SK-N-SH treated with all-trans-retinoic acid at 6 μM for 48 hours (cell line): ENCODE measurements around the gene NEDD4.

Experiments used
- ATAC-seq: fragments of 200-7000 bp; cut with Tn5 transposase; 3 replicates; pipeline ENCODE4 v1.9.1; 2020; ENCODE audit warnings: mild to moderate bottlenecking, moderate library complexity
- ARNTL ChIP-seq: fragments of 450-650 bp; formaldehyde crosslinking; IDR thresholded peaks from 2 replicates; pipeline ENCODE4 v1.5.0; 2020; ENCODE audit warnings: low read depth, mild to moderate bottlenecking, moderate library complexity, borderline replicate concordance
- BACH2 ChIP-seq: fragments of 250-450 bp; sonication (Bioruptor Pico); IDR thresholded peaks from 2 replicates; pipeline ENCODE4 v1.9.0; 2021; ENCODE audit warnings: mild to moderate bottlenecking, borderline replicate concordance
- CSDC2 ChIP-seq: fragments of 250-450 bp; sonication (Bioruptor Pico); IDR thresholded peaks from 2 replicates; pipeline ENCODE4 v1.5.0; 2020; ENCODE audit warnings: mild to moderate bottlenecking, moderate library complexity
- ESRRG ChIP-seq: fragments of 250-450 bp; sonication (Bioruptor Pico); IDR thresholded peaks from 2 replicates; pipeline ENCODE4 v1.6.1; 2021; ENCODE audit warnings: mild to moderate bottlenecking
- GLIS3 ChIP-seq: fragments of 250-450 bp; sonication (Bioruptor Pico); IDR thresholded peaks from 2 replicates; pipeline ENCODE4 v1.5.0; 2020; ENCODE audit warnings: mild to moderate bottlenecking, moderate library complexity
- ISL1 ChIP-seq: fragments of 250-450 bp; sonication (Bioruptor Pico); IDR thresholded peaks from 2 replicates; pipeline ENCODE4 v2.1.2; 2022; ENCODE audit warnings: mild to moderate bottlenecking, moderate library complexity
- OSR1 ChIP-seq: fragments of 250-450 bp; sonication (Bioruptor Pico); IDR thresholded peaks from 2 replicates; pipeline ENCODE4 v1.8.0; 2022; ENCODE audit warnings: moderate library complexity, mild to moderate bottlenecking, inconsistent platforms
- PATZ1 ChIP-seq: fragments of 250-450 bp; sonication (Bioruptor Pico); IDR thresholded peaks from 2 replicates; pipeline ENCODE4 v1.8.0; 2020; ENCODE audit warnings: mild to moderate bottlenecking, moderate library complexity, borderline replicate concordance
- PPARA ChIP-seq: fragments of 250-450 bp; sonication (Bioruptor Pico); IDR thresholded peaks from 2 replicates; pipeline ENCODE4 v1.5.0; 2020; ENCODE audit warnings: mild to moderate bottlenecking, borderline replicate concordance
- RARB ChIP-seq: fragments of 250-450 bp; sonication (Bioruptor Pico); IDR thresholded peaks from 2 replicates; pipeline ENCODE4 v1.8.0; 2021; ENCODE audit warnings: mild to moderate bottlenecking, moderate library complexity
- SNAI2 ChIP-seq: fragments of 250-450 bp; sonication (Bioruptor Pico); IDR thresholded peaks from 2 replicates; pipeline ENCODE4 v1.5.0; 2020; ENCODE audit warnings: mild to moderate bottlenecking, moderate library complexity
- TCF4 ChIP-seq: fragments of 250-450 bp; sonication (Bioruptor Pico); IDR thresholded peaks from 2 replicates; pipeline ENCODE4 v1.8.0; 2021; ENCODE audit warnings: mild to moderate bottlenecking, moderate library complexity, borderline replicate concordance
- TOX ChIP-seq: fragments of 250-450 bp; sonication (Bioruptor Pico); IDR thresholded peaks from 2 replicates; pipeline ENCODE4 v1.8.0; 2021; ENCODE audit warnings: mild to moderate bottlenecking, moderate library complexity, borderline replicate concordance
- ZC3H10 ChIP-seq: fragments of 250-450 bp; sonication (Bioruptor Pico); IDR thresholded peaks from 2 replicates; pipeline ENCODE4 v1.5.1; 2021; ENCODE audit warnings: mild to moderate bottlenecking, moderate library complexity
- ZFP3 ChIP-seq: fragments of 250-450 bp; sonication (Bioruptor Pico); IDR thresholded peaks from 2 replicates; pipeline ENCODE4 v1.5.0; 2020; ENCODE audit warnings: mild to moderate bottlenecking, moderate library complexity
- ZFP30 ChIP-seq: fragments of 450-650 bp; formaldehyde crosslinking; IDR thresholded peaks from 2 replicates; pipeline ENCODE4 v1.5.0; 2022; ENCODE audit warnings: mild to moderate bottlenecking, moderate library complexity
- ZNF565 ChIP-seq: fragments of 450-650 bp; formaldehyde crosslinking; conservative IDR thresholded peaks from 2 replicates; pipeline ENCODE4 v1.5.0; 2020; ENCODE audit warnings: low read depth, mild to moderate bottlenecking, moderate library complexity
- ZNF70 ChIP-seq: fragments of 450-650 bp; formaldehyde crosslinking; IDR thresholded peaks from 2 replicates; pipeline ENCODE4 v1.5.0; 2020; ENCODE audit warnings: mild to moderate bottlenecking, moderate library complexity
- ZNF8 ChIP-seq: fragments of 450-650 bp; formaldehyde crosslinking; IDR thresholded peaks from 2 replicates; pipeline ENCODE4 v1.5.0; 2020; ENCODE audit warnings: mild to moderate bottlenecking, moderate library complexity
- TF ChIP-seq, protein P1 (sequence below): fragments of 250-450 bp; sonication (Bioruptor Pico); IDR thresholded peaks from 2 replicates; pipeline ENCODE4 v1.8.0; 2021; ENCODE audit warnings: low read depth, mild to moderate bottlenecking, moderate library complexity, borderline replicate concordance
- TF ChIP-seq, protein P2 (sequence below): fragments of 250-450 bp; sonication (Bioruptor Pico); IDR thresholded peaks from 2 replicates; pipeline ENCODE4 v1.5.0; 2020; ENCODE audit warnings: mild to moderate bottlenecking, moderate library complexity
- TF ChIP-seq, protein P3 (sequence below): fragments of 250-450 bp; sonication (Bioruptor Pico); IDR thresholded peaks from 2 replicates; pipeline ENCODE4 v1.5.1; 2021; ENCODE audit warnings: mild to moderate bottlenecking, moderate library complexity

Gene NEDD4

DNA sequence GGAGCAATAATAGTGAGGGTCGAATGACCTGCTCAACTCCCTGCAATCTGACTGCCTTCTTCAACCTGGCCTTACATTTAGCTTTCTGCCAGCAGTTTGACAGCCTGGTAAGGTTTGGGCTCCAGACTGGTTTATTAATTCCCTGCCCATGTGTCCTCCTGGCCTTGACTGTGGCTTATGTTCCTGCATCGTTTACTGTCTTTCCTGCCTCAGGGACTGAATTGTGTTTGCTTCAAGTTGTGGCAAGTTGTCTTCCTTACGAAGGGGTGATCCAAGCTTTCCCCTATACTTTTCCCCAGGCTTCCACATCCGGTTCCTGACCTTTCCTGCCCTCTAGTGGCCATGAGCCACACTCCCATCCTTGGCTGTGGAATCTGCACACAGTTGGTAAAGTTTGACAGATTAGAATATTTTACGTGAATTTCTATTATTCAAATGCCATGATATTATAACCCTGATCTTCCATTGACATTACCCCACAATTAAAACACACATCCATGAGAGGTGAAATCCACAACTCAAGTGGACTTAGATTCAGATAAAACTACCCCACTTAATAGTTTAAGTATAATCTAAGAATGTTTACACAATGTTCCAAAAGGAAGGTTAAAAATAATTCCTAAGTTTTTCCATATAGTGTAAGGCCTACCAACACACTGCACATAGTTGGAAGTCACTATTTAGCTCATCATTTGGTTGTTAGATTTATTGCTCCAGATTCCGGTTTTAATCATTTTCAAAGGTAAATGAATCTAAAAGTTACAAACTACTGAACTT lies 95.7 kb downstream of the NEDD4 start:
- TF ChIP-seq PATZ1 (CRISPR knock-in tag) (no peak), GLIS3 (CRISPR knock-in tag) (no peak), CSDC2 (CRISPR knock-in tag) (no peak), OSR1 (no peak)
- ATAC-seq = peak; percentile 95

DNA sequence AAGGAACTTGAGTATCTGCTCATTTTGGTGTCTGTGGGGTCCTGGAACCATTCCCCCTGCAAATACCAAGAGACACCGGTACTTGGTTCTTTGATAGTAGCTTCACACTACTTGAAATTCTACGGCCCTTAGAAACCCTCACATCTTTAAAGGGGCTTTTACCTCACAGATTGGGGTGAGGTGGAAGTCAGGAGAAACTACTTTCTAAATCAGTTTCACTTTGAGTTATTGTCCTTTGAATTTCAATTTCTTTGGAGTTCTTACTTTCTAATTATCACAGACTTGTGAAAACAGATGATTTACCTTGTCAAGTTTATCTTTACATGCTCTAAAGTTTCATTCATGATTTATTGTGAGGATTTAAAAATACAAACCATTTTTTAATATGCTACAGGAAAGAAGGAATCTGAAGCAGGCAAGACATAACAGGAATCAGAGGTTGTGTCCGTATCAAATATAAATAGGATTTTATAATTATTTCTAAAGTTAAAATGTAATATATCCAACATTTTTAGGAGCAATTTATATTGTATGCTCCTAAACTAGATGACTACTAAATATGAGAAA lies 98.9 kb downstream of the NEDD4 start:
- ATAC-seq = peak; percentile 13; the same call in 1 of the 3 replicates
- no peak for TF ChIP-seq ZFP30 (CRISPR knock-in tag)
- peak; percentile 41; the same call in 1 of the 2 replicates for TF ChIP-seq TOX (CRISPR knock-in tag)
- TF ChIP-seq PATZ1 (CRISPR knock-in tag) = no peak
- no peak for TF ChIP-seq ZC3H10 (CRISPR knock-in tag)

DNA sequence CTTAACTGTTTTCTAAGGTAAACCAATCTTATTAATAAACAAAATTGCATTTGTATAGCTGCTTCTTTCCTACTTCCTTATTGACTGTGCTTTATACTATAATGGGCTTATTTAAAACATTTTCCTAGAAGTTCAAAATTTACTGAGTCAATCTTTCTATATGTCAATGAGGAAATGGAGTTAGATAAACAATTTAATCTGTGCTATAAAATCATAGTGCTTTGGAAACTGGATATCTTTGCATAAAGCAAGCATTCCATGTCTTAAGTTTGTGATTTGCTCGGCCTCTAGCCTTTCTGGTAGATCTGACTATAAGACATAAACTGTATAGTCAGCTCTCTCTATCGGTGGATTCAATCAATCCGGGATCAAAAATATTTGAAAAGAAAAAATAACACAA lies 99.6 kb downstream of the NEDD4 start:
- TF ChIP-seq ZNF8 (CRISPR knock-in tag) (no peak), ARNTL (CRISPR knock-in tag) (no peak), GLIS3 (CRISPR knock-in tag) (no peak)
- no peak for ATAC-seq

DNA sequence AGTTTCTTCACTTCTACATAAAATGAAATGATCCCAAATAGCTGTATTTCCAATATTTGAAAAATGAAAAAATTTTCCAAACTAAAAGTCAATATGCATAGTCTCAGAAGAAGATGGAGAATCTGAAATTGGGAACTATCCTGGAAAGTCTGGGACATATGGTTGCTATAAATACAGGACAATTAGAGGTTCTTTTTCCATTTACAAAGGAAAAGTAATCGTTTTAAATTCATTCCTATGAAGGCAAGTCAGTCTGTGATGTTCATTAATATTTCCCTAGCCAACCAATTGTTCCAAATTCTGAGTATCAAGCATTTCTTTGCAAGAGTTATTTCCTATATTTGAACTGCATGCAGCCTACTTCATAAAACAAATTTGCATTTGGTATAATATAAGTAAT lies 102.2 kb downstream of the NEDD4 start:
- no peak for ATAC-seq
- TF ChIP-seq BACH2 (CRISPR knock-in tag) (no peak), OSR1 (no peak), ZC3H10 (CRISPR knock-in tag) (no peak), SNAI2 (no peak), TCF4 (CRISPR knock-in tag) (no peak), ZNF70 (CRISPR knock-in tag) (no peak), RARB (no peak), ISL1 (CRISPR knock-in tag) (no peak), ZFP30 (CRISPR knock-in tag) (no peak), ZFP3 (CRISPR knock-in tag) (no peak), PPARA (CRISPR knock-in tag) (no peak), TOX (CRISPR knock-in tag) (no peak), CSDC2 (CRISPR knock-in tag) (no peak), ESRRG (CRISPR knock-in tag) (no peak), PATZ1 (CRISPR knock-in tag) (no peak), ZNF565 (no peak)
- TF ChIP-seq, protein P1, sequence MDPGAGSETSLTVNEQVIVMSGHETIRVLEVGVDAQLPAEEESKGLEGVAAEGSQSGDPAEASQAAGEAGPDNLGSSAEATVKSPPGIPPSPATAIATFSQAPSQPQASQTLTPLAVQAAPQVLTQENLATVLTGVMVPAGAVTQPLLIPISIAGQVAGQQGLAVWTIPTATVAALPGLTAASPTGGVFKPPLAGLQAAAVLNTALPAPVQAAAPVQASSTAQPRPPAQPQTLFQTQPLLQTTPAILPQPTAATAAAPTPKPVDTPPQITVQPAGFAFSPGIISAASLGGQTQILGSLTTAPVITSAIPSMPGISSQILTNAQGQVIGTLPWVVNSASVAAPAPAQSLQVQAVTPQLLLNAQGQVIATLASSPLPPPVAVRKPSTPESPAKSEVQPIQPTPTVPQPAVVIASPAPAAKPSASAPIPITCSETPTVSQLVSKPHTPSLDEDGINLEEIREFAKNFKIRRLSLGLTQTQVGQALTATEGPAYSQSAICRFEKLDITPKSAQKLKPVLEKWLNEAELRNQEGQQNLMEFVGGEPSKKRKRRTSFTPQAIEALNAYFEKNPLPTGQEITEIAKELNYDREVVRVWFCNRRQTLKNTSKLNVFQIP (CRISPR knock-in tag) = no peak
- TF ChIP-seq, protein P2, sequence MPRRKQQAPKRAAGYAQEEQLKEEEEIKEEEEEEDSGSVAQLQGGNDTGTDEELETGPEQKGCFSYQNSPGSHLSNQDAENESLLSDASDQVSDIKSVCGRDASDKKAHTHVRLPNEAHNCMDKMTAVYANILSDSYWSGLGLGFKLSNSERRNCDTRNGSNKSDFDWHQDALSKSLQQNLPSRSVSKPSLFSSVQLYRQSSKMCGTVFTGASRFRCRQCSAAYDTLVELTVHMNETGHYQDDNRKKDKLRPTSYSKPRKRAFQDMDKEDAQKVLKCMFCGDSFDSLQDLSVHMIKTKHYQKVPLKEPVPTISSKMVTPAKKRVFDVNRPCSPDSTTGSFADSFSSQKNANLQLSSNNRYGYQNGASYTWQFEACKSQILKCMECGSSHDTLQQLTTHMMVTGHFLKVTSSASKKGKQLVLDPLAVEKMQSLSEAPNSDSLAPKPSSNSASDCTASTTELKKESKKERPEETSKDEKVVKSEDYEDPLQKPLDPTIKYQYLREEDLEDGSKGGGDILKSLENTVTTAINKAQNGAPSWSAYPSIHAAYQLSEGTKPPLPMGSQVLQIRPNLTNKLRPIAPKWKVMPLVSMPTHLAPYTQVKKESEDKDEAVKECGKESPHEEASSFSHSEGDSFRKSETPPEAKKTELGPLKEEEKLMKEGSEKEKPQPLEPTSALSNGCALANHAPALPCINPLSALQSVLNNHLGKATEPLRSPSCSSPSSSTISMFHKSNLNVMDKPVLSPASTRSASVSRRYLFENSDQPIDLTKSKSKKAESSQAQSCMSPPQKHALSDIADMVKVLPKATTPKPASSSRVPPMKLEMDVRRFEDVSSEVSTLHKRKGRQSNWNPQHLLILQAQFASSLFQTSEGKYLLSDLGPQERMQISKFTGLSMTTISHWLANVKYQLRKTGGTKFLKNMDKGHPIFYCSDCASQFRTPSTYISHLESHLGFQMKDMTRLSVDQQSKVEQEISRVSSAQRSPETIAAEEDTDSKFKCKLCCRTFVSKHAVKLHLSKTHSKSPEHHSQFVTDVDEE (CRISPR knock-in tag) = no peak
- TF ChIP-seq, protein P3, sequence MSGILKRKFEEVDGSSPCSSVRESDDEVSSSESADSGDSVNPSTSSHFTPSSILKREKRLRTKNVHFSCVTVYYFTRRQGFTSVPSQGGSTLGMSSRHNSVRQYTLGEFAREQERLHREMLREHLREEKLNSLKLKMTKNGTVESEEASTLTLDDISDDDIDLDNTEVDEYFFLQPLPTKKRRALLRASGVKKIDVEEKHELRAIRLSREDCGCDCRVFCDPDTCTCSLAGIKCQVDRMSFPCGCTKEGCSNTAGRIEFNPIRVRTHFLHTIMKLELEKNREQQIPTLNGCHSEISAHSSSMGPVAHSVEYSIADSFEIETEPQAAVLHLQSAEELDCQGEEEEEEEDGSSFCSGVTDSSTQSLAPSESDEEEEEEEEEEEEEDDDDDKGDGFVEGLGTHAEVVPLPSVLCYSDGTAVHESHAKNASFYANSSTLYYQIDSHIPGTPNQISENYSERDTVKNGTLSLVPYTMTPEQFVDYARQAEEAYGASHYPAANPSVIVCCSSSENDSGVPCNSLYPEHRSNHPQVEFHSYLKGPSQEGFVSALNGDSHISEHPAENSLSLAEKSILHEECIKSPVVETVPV (CRISPR knock-in tag) = no peak
- TF ChIP-seq, all 23 proteins: peak for 0
